NCI-H1694 treated with DMSO at 0.1 percent for 48 hours (cell line): ENCODE results near the gene FCGR1A.
"Not testable (repeated sequence)": the region's sequence is repeated elsewhere in the genome, so short reads cannot be mapped to it uniquely, and the experiment has no call there.

Experiments
- DNase-seq: peaks from one replicate; lab custom pipeline; 2025; lab: John Stamatoyannopoulos, UW

FCGR1A gene

DNA sequence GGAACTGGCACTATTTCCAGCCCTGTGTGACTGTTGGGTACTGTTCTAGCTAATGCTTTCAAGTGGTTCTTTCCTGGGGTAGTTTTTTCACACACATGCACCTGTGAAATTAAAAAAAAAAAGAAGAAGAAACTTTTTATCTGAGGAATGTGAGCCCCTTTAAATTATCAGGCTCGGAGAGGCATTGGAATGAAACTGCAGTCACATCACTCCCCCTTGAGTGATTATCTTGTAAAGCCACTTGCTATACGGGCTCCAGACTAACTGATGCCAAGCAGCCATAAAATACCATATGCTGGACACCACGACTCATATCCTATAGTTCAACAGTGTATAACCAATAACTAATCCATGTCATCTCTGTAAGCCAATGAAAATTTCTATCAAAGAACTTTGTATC lies 5.4 kb upstream of the FCGR1A start:
- not testable (repeated sequence) for DNase-seq

DNA sequence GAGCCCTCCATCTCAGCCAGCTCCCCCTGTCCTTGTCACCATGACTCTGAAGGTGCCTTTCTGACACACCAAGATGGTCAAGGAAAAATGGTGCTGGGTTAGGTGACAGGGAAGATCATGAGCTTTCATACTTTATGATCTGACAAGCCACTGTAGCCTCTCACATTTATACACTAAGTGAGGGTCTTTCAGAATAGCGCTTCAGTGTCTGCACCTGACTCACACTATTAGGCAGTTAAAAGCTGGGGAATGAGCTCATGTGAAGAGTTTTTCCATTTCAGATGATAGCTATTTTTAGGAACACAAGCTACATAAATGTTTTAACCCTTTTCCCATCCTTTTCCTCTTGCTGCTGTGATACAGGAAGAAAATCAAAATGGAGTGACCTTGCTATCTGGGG lies 4.2 kb upstream of the FCGR1A start:
- not testable (repeated sequence) for DNase-seq

DNA sequence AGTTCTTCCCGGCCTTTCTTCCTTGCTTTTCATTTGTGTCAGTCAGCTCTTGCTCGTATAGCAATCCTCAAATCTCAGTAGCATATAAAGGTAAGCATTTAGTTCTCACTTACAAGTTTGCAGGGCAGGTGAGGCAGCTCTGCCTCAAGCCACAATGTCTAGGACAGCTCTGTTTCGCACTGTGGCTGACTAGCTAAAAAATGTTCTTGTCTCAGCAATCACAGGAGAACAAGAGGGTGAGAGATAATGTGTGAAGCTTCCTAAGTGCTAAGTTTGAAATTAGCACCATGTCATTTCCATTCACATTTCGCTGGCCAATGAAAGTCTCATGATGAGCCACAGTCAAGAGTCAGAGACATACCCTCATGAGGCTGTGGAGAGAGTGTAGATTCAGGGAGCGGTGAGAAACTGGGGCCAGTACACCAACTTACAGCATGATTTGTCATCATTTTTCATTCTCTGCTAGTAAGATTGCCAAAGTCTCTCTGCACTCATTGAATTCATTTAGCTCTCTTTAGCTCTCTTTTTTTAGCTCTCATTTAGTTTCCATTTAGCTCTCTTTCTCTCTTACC lies 995 bp upstream of the FCGR1A start:
- not testable (repeated sequence) for DNase-seq

DNA sequence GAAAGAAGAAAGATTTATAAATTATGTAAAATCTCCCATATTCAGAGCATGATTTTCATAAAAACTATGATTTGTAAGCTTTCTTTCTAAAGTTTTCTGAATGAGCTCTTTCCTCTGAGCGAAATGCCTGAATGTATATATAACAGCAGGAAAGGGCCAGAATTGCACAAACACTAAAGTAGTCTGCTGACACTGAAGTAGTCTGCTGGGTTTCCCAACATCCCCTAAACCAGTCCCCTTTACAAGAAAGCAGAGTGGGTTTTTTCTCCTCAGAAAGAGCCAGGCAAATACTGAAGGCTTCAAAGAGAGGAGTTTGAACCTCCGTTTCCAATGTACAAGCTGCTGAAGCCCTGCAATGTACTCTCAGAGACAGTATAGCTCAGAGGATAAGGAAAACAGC lies 795 bp downstream of the FCGR1A start:
- DNase-seq: not testable (repeated sequence)

DNA sequence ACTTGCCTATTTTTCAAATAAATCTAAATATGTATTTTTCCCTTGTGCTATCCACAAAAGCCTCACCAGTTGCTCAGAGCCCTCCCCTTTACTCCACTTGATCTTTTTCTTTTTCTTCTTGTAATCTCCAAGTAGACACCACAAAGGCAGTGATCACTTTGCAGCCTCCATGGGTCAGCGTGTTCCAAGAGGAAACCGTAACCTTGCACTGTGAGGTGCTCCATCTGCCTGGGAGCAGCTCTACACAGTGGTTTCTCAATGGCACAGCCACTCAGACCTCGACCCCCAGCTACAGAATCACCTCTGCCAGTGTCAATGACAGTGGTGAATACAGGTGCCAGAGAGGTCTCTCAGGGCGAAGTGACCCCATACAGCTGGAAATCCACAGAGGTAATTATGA lies 1.4 kb downstream of the FCGR1A start:
- not testable (repeated sequence) for DNase-seq

DNA sequence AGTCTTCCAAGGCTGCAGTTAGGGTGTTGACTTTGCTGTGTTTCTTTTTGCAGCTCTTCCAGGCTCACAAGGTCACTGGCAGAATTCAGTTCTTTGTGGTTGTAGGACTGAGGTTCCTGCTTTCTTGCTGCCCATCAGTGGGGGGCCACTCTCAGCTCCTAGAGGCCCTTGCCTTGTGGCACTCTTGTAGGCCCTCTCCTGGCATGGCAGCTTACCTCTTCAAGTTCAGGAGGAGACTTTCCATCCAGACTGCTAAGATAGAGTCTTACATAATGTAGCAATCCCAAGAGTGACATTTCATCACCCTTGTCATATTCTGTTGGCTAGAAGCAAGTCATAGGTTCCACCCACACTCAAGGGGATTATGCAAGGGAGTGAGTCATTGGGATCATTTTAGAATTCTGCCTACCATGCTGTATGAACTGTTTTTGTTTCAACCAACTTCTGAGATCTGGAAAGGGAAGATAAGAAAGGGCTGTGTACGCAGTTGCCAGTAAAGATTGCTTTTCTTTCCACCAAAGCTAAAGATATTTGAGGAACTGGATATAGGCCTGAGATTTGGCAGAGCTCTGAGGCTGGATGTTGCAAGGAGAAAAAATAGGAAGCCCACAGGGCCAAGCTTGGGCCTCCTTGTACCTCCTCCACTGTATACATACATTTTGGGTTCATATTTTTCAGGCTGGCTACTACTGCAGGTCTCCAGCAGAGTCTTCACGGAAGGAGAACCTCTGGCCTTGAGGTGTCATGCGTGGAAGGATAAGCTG lies 5.4 kb downstream of the FCGR1A start:
- DNase-seq: not testable (repeated sequence)

DNA sequence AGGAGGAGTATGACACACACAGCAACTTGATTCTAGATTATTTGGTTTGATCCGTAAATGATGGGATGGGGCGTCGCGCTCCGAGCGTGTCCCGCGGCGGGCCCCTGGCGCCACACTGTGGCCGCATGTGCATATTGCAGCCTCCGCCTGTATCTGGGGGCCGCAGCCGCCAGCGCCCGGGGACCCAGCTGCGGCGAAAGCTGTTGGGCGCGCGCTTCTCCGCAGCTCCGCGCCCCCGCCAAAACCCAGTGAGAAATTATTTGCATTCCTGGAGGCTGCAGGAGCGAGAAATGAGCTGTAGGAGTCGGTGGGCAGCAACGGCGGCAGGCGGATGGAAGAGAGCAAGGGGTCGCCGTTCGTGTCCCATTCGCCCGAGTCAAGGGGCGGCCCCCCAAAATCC lies 10.0 kb downstream of the FCGR1A start:
- DNase-seq: peak; percentile 24

DNA sequence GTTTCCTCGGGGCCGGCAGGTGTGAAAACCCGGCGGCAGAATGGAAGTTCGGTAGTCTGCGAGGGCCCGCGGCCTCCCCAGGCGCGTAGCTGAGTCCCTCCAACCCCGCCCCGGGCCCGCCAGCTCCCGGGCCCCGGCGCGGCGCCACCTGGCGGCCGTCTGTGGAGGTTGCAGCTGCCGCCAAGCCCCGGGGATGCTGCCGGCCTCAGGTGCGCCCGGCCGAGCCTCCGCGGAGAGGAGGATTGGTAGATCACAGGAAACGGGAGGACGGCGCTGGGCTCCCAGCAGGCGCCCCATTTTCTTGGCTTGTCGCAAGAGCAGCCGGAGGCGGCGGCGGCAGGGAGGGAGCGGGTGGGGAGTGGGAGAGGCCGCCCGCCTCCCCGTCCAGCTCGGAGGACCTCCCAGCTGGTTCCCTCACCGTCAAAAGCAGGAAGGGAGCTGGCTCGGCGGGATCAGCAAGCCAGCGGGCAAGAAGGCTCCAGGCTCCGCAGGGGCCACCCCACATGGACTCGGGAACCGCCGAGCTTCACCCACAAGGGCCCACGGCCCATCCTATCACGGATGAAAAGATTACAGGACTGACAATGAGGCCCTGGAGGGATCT lies 10.5 kb downstream of the FCGR1A start:
- peak; percentile 58 for DNase-seq

DNA sequence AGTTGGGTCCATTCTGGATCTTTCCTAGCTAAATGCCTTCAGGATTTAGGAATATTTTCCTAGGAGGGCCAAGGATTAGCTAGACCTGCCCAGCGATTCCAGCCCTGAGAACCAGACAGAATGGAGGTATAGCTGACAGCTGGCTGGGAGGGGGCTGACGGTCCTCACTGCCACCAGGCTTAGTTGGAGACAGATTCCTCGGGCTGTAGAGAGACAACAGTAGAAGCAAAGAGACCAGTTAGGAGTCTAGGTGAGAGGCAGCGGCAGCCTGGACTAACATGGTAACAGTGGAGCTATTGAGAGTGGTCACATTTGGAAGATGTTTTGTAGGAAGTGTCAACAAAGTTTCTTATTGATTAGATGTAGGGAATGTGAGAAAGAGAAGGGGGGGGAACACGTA lies 11.4 kb downstream of the FCGR1A start:
- DNase-seq: not testable (repeated sequence)

DNA sequence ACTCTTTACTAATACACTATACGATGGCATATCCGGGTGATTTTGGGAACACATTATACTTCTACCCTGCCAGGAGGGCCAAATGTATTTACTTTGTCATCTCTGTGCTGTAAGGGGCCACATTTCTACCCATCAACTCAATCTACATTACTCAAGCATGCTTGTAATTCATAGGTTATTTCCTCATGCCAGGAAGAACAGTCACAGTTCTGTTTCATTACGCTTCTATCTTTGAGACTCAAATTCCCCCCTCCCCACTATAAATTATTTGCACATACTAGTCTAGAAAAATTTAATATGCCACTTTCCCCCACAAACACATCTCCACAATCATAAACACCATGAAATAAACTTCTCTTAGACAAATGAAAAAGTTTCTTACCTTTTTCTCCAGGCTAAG lies 19.1 kb downstream of the FCGR1A start:
- DNase-seq: not testable (repeated sequence)

DNA sequence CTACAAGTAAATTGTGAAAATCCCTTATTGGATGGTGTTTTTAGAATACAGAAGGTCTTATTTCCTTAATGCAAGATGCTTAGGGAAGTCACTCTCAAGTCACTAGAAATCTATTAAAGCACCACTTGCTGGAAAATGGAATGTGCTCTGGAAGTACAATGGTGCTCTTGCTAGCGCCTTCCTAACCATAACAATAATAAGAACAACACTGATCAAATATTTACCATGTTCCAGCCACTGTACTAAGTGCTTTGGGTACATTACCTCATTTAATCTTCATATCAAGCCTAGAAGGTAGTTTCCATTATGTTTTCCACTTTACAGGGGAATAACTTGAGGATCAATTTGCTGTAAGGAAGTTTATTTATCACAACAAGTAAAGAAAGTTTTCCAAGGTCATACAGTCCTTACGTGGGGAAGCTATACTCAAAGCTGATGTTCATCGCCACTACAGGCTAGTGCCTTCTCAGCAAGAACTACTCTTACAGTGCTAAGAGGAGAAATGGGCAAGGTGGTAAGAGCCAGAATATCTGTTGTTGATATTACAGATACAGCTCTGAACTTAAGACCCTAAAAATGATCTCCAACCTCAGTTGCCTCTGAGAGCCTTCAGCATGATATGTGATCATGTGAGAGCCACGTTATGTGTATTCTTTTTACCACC lies 22.1 kb downstream of the FCGR1A start:
- DNase-seq: not testable (repeated sequence)

DNA sequence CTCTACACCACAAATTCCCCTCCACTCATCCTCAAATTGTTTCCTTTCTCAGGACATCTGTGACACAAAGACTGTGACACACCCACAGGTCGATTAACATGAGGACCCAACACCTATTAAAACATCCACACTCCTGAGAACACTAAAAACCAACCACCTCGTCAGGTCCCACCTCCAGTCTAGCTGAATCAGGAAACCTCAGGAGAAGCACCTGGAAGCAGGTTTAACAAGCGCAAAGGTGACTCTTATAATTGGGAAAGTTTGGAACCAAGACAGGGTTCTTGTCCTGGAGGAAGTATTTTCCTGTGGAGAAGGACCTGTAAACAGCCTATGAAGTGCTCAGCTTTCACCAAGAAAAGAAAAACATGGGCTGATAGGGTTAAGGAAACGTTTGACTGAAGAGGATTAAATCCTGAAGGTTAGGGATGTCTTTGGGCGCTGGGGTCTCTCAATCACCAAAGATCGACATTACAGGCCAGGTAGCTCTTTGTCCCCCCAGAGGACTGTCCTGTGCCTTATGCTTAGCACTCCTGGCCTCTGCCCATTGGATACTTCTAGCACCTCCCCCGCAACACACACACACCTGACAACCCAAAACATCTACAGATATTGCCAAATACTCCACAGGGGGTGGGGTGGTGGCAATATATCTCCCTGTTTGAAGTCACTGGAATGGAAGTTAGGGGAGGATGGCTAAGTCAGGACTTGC lies 28.4 kb downstream of the FCGR1A start:
- not testable (repeated sequence) for DNase-seq

DNA sequence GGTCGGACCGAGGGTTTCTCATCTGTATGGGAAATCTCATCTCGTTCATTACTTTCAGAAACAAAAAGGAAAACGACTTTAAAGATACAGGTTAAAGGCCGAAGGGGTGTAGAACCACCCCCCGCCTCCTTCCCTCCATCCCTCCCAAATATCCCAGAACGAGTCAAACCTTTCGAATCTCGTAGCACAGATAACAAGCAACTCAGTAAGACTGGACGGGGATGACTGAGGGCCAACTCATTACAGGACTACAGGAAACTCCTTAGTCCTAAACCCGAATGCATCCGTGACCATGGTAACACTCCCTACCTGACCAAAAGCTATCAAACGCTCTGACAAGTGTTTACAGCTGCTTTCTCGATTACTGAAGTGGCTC lies 29.0 kb downstream of the FCGR1A start:
- not testable (repeated sequence) for DNase-seq

DNA sequence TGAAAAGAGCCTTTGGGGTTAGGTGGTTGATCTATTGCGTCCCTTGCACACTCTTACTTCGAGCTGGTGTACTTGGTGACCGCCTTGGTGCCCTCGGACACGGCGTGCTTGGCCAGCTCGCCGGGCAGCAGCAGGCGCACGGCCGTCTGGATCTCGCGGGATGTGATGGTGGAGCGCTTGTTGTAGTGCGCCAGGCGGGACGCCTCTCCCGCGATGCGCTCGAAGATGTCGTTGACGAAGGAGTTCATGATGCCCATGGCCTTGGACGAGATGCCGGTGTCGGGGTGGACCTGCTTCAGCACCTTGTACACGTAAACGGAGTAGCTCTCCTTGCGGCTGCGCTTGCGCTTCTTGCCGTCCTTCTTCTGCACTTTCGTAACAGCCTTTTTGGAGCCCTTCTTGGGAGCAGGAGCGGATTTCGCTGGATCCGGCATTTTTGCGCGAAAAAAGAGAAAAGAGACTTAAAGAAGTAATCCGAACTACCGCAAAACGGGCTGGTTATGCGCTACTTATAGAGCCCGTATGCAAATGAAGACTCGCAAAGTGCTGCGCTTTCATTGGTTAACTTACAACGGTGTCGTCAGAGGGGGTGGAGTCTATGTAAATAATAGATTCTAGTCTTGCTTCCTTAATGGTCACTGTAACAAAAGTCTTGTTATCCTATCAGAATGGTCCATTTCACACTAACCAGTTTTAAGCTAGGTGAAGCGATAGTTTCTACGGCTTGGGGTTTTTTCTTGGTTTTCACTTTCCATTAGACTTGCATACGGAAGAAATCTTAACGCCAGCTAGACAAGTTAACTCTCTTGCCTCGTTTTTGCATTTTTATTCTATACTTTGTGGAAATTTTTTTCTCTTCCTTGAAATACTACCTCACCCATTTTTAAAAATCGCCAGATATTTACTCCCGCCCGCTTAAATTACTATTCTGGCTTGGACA lies 29.7 kb downstream of the FCGR1A start:
- peak; percentile 98 for DNase-seq

DNA sequence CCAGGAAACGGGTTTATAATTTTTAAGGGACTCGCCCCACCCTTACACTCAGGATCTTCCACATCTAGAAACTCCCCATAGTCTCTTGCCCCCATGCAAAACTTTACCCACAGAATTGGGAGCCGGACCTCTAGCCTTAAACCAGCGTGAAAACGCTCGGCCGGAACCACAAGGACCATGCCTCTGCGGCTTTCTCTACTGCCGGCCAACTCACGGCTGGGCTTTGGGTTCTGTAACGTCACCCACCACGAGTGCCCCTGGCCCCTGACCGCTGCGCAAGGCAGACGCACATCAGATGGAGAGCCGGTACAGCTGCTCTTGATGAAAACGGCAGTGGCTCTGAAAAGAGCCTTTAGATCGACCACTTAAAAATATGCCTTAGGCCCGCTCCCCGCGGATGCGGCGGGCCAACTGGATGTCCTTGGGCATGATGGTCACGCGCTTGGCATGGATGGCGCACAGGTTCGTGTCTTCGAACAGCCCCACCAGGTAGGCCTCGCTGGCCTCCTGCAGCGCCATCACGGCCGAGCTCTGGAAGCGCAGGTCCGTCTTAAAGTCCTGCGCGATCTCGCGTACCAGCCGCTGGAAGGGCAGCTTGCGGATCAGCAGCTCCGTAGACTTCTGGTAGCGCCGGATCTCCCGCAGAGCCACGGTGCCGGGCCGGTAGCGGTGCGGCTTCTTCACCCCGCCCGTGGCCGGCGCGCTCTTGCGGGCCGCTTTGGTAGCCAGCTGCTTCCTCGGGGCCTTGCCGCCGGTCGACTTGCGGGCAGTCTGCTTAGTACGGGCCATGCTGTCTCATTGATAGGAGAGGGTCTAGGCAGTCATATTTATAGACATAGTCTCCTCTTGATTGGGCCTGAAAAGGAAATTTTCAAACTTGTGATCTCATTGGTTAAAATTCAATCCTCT lies 30.7 kb downstream of the FCGR1A start:
- DNase-seq: peak; percentile 95

DNA sequence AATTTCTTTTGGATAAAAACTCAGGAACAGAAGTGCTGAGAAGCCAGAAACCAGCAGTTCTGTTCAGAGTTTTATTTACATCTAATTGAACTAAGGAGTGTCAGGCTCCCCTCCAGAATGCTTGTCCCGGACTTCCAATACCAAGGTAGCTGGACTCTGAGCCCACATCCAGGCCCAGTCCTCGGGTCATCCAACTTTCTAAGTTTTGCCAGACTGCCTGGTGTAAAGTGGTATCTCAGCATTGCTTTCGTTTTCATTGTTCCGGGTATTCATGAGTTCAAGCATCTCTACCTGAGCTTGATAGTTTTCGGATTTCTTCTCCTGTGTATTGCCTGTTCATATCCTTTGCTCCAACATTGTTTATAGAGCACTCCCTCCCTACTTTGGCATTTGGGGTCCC lies 37.9 kb downstream of the FCGR1A start:
- DNase-seq: not testable (repeated sequence)

DNA sequence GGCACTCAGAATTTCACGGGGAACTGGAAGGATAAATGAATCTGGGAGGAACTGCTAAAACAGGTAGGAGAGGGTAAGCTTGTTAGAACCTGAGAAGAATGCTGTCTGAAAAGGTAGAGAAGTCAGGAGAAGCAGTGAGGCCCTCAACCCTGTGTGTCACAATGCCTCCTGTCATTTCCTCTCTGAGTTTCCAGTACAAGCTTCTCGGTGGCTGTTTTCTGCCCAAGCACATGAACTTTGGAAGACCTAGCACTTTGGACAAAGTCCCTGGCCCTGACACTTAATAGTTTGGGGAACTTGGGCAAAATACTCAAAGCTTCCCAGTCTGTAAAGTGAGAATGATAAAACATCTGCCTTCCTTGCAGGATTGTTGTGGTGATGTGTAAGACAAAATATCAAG lies 44.1 kb downstream of the FCGR1A start:
- DNase-seq: not testable (repeated sequence)

DNA sequence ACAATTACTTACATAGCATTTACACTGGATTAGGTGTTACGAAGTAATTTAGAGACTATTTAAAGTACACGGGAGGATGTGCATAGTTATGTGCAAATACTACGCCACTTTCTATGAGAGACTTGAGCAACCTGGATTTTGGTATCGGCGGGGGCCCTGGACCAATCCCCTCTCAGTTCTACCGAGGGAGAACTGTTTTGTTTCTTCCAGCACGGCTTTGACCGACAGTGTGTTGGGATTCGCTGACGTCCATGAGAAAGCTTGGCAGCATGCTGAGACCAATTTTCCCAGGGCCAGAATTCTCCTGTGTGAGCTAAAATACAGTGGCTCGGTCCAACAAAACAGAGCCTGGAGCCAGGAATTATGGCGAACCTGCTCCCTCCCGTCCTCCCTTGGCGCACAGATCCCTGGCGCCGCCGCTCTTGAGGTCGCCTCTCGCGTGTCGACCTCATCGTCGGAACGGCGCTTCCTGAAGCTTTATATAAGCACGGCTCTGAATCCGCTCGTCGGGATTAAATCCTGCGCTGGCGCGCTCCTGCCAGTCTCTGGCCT lies 49.3 kb downstream of the FCGR1A start:
- DNase-seq: not testable (repeated sequence)

DNA sequence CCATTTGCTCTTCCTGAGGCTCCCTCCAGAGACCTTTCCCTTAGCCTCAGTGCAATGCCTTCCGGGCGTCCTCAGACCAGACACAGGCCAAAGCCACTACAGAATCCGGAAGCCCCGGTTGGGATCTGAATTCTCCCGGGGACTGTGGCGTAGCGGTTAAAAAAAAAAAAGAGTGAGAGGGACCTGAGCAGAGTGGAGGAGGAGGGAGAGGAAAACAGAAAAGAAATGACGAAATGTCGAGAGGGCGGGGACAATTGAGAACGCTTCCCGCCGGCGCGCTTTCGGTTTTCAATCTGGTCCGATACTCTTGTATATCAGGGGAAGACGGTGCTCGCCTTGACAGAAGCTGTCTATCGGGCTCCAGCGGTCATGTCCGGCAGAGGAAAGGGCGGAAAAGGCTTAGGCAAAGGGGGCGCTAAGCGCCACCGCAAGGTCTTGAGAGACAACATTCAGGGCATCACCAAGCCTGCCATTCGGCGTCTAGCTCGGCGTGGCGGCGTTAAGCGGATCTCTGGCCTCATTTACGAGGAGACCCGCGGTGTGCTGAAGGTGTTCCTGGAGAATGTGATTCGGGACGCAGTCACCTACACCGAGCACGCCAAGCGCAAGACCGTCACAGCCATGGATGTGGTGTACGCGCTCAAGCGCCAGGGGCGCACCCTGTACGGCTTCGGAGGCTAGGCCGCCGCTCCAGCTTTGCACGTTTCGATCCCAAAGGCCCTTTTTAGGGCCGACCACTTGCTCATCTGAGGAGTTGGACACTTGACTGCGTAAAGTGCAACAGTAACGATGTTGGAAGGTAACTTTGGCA lies 50.0 kb downstream of the FCGR1A start:
- not testable (repeated sequence) for DNase-seq
